ENCODE data around the gene PLA2G2C.
"Not testable (repeated sequence)": the region's sequence is repeated elsewhere in the genome, so short reads cannot be mapped to it uniquely, and the experiment has no call there.

Gene PLA2G2C

GRCh38 chr1:20150969-20151368, 35.3 kb downstream of the PLA2G2C start:
- no peak for DNase-seq

- no peak for DNase-seq
Observed at GRCh38 chr1:20150326-20150705, 36.0 kb downstream of the PLA2G2C start.

GRCh38 chr1:20149601-20150325, 36.6 kb downstream of the PLA2G2C start:
- no peak for DNase-seq

- DNase-seq, result no peak
Observed at GRCh38 chr1:20148571-20149500, 37.5 kb downstream of the PLA2G2C start.

GRCh38 chr1:20147846-20148570, 38.3 kb downstream of the PLA2G2C start:
- no peak for DNase-seq

- no peak for DNase-seq
Observed at GRCh38 chr1:20143734-20144565, 42.4 kb downstream of the PLA2G2C start.

GRCh38 chr1:20143318-20143717, 43.0 kb downstream of the PLA2G2C start:
- DNase-seq, result no peak

- DNase-seq, result no peak
Observed at GRCh38 chr1:20142001-20142710, 44.2 kb downstream of the PLA2G2C start.

- DNase-seq, result no peak
Observed at GRCh38 chr1:20141466-20141865, 44.9 kb downstream of the PLA2G2C start.

- no peak for DNase-seq
Observed at GRCh38 chr1:20141001-20141400, 45.3 kb downstream of the PLA2G2C start.

GRCh38 chr1:20139776-20140612, 46.3 kb downstream of the PLA2G2C start:
- DNase-seq, result no peak

- DNase-seq, result no peak
Observed at GRCh38 chr1:20138961-20139550, 47.3 kb downstream of the PLA2G2C start, which contains the start of gene PLA2G2F. TSS of gene PLA2G2F (plus strand) at chr1:20139323. CDS start at chr1:20139428, 105 bp downstream.

GRCh38 chr1:20138346-20138745, 48.0 kb downstream of the PLA2G2C start:
- no peak for DNase-seq

GRCh38 chr1:20137604-20138003, 48.7 kb downstream of the PLA2G2C start:
- DNase-seq, result no peak

- DNase-seq, result no peak
Observed at GRCh38 chr1:20137055-20137454, 49.3 kb downstream of the PLA2G2C start.

- DNase-seq, result no peak
Observed at GRCh38 chr1:20136249-20136648, 50.1 kb downstream of the PLA2G2C start.

- DNase-seq, result no peak
Observed at GRCh38 chr1:20134995-20135394, 51.3 kb downstream of the PLA2G2C start.

GRCh38 chr1:20130518-20130917, 55.8 kb downstream of the PLA2G2C start:
- DNase-seq, result not testable (repeated sequence)

- no peak for DNase-seq
Observed at GRCh38 chr1:20126806-20127440, 59.4 kb downstream of the PLA2G2C start.
